Measurements from ENCODE around the gene CAMK2N1. TPM values are rescaled to one million over a fixed set of nuclear protein-coding genes. Genes with fewer than 3 reads are reported as not detected.

Gene CAMK2N1
- total RNA-seq, 3 donors from 2014 or later = 5.6 to 26.9 (median 17.0) TPM

GRCh38 chr1:20470194-20470593, 15.8 kb downstream of the CAMK2N1 start:
- intact Hi-C loops (cut with DNase I; ENCODE audit: low total_unique reads) = no loop called here
- no peak overlapping the region for H3K4me3 ChIP-seq
- no peaks in the 10 kb centered on the region for H3K4me1 ChIP-seq
- no peak for DNase-seq (ENCODE audit: low spot score in 2 of 2)
- no peaks in the 10 kb centered on the region for H3K27me3 ChIP-seq
- H3K27ac ChIP-seq = no peak overlapping the region
- no peaks in the 10 kb centered on the region for H3K36me3 ChIP-seq
- TF ChIP-seq POLR2AphosphoS5 (IDR thresholded peaks at IDR 0.05) (no peak), POLR2A (IDR thresholded peaks at IDR 0.05) (no peak), CTCF (IDR thresholded peaks at IDR 0.05) (no peak)
- H3K9me3 ChIP-seq = no peaks in the 10 kb centered on the region

DNA sequence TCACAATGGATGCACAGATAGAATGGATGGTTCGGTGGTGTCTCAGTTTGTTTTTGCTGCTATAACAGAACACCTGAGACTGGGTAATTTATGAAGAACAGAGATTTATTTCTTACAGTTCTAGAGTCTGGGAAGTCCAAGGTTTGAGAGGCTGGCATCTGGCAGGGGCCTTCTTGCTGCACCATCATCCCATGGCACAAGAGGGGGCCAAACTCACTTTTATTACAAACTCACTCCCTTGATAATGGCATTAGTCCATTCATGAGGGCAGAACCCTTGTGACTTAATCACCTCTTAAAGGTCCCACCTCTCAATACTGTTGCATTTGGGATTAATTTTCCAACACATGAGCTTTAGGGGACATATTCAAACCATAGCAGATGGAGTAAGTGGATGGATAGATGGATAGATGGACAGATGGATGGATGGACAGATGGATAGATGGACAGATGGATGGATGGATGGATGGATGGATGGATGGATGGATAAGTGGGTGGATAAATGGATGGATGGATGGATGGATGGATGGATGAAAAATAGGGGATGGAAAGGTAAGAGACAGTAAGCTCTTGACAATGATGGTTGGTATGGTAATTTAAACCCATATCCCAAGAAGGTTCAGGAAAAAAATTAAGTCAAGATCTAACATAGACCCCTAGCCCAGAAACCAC, 16.5 kb downstream of the CAMK2N1 start:
- H3K27ac ChIP-seq = no peak overlapping the region
- intact Hi-C loops (cut with DNase I; ENCODE audit: low total_unique reads) = no loop called here
- no peak for TF ChIP-seq CTCF (IDR thresholded peaks at IDR 0.05)
- no peak for TF ChIP-seq POLR2A (IDR thresholded peaks at IDR 0.05)
- TF ChIP-seq POLR2AphosphoS5 (IDR thresholded peaks at IDR 0.05) = no peak
- H3K9me3 ChIP-seq = no peaks in the 10 kb centered on the region
- no peaks in the 10 kb centered on the region for H3K36me3 ChIP-seq
- H3K4me3 ChIP-seq = no peak overlapping the region
- no peak for DNase-seq (ENCODE audit: low spot score in 2 of 2)
- no peaks in the 10 kb centered on the region for H3K4me1 ChIP-seq
- no peaks in the 10 kb centered on the region for H3K27me3 ChIP-seq

DNA sequence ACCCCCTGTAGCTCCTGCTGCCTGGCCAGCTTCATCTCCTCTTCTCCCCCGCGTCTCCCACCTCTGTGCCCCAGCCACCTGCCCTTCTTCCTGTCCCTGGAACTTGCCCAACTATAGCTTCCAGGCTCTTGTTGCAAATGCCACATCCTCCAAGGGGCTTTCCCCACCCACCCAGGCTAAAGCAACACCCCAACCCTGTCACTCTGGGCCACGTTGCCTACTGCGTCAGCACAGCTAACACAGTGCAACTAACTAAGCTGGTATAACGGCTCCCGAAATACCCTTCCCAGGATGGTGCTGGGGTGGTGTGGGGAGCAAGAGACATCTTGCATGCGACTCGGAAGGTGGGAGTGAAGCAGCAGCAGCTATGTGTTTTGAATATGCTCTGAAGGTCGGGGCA, 19.7 kb downstream of the CAMK2N1 start:
- TF ChIP-seq CTCF (IDR thresholded peaks at IDR 0.05) (no peak), POLR2A (IDR thresholded peaks at IDR 0.05) (no peak), POLR2AphosphoS5 (IDR thresholded peaks at IDR 0.05) (no peak)
- Histone ChIP-seq H3K27ac (no peak overlapping the region), H3K4me1 (no peaks in the 10 kb centered on the region), H3K9me3 (no peaks in the 10 kb centered on the region), H3K4me3 (no peak overlapping the region), H3K36me3 (no peaks in the 10 kb centered on the region), H3K27me3 (no peaks in the 10 kb centered on the region)
- DNase-seq (ENCODE audit: low spot score in 2 of 2) = no peak
- intact Hi-C loops (cut with DNase I; ENCODE audit: low total_unique reads) = no loop called here

DNA sequence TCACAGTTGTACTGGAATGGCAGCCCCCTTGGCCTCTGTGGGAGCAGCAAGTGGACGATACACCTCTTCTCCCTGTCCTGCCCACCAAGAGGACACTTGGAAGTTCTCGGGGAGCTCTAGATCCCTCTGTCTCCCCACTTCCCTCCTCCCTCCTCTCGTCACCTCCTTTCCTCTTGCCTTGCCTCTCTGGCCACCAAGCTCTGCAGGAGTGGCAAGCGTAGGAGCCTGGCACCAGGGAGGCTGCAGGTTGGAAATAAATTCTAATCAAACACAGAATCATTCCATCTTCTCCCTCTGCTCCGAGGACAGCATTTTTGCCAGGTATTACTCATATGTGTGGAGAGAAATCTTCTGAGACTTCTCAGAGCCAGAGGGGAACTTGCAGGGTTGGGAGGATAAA, 20.8 kb downstream of the CAMK2N1 start:
- TF ChIP-seq POLR2A (IDR thresholded peaks at IDR 0.05) = no peak
- no peak for TF ChIP-seq CTCF (IDR thresholded peaks at IDR 0.05)
- TF ChIP-seq POLR2AphosphoS5 (IDR thresholded peaks at IDR 0.05) = no peak
- Histone ChIP-seq H3K4me1 (no peaks in the 10 kb centered on the region), H3K9me3 (no peaks in the 10 kb centered on the region), H3K27ac (no peak overlapping the region), H3K36me3 (no peaks in the 10 kb centered on the region), H3K27me3 (no peaks in the 10 kb centered on the region), H3K4me3 (no peak overlapping the region)
- no peak for DNase-seq (ENCODE audit: low spot score in 2 of 2)
- intact Hi-C loops (cut with DNase I; ENCODE audit: low total_unique reads) = no loop called here

- H3K9me3 ChIP-seq = no peaks in the 10 kb centered on the region
- no peaks in the 10 kb centered on the region for H3K27me3 ChIP-seq
- no peaks in the 10 kb centered on the region for H3K4me1 ChIP-seq
- no peak for DNase-seq (ENCODE audit: low spot score in 2 of 2)
- H3K4me3 ChIP-seq = no peak overlapping the region
- TF ChIP-seq POLR2AphosphoS5 (IDR thresholded peaks at IDR 0.05) (no peak), POLR2A (IDR thresholded peaks at IDR 0.05) (no peak), CTCF (IDR thresholded peaks at IDR 0.05) (no peak)
- no peak overlapping the region for H3K27ac ChIP-seq
- no peaks in the 10 kb centered on the region for H3K36me3 ChIP-seq
- intact Hi-C loops (cut with DNase I; ENCODE audit: low total_unique reads) = no loop called here
Measured at GRCh38 chr1:20463502-20463901, 22.5 kb downstream of the CAMK2N1 start.
